Measurements from ENCODE around the gene ATG9B. TPM values are rescaled to one million over a fixed set of nuclear protein-coding genes. Genes with fewer than 3 reads are reported as not detected.

The ATG9B gene
- total and polyA plus RNA-seq, 2 of the 13 experiments (the other 11 are each of a cell fraction or from before 2014, with no cell fraction given) = 0.24 TPM; not detected in 1

DNA sequence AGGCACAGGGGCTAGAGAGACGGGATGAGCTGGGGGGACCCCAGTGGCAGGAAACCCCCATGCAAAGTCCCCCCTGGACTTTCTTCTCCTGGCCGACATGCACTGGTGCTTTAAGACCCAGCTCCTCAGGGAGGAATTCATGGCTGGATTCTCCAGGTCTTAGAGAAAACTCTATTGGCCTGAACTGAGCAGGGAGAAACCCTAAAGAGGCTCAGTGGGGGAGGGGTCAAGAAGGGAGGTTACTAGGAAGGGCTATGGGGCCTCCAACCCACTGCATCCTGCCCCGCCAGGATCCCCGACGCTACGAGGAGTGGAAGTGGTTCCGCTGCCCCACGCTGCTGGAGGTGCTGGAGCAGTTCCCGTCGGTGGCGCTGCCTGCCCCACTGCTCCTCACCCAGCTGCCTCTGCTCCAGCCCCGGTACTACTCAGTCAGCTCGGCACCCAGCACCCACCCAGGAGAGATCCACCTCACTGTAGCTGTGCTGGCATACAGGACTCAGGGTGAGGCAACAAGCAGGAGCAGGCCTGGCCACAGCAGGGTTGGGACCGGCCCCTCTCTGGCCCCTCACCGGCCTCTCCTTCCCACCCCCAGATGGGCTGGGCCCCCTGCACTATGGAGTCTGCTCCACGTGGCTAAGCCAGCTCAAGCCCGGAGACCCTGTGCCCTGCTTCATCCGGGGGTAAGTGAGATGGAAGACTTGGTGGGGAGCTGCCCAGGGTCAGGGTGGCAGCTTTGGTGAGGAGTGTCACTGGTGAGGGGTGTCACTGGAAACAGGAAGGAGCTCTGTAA lies 13.8 kb downstream of the ATG9B start (continued):
- TF ChIP-seq, protein P1, sequence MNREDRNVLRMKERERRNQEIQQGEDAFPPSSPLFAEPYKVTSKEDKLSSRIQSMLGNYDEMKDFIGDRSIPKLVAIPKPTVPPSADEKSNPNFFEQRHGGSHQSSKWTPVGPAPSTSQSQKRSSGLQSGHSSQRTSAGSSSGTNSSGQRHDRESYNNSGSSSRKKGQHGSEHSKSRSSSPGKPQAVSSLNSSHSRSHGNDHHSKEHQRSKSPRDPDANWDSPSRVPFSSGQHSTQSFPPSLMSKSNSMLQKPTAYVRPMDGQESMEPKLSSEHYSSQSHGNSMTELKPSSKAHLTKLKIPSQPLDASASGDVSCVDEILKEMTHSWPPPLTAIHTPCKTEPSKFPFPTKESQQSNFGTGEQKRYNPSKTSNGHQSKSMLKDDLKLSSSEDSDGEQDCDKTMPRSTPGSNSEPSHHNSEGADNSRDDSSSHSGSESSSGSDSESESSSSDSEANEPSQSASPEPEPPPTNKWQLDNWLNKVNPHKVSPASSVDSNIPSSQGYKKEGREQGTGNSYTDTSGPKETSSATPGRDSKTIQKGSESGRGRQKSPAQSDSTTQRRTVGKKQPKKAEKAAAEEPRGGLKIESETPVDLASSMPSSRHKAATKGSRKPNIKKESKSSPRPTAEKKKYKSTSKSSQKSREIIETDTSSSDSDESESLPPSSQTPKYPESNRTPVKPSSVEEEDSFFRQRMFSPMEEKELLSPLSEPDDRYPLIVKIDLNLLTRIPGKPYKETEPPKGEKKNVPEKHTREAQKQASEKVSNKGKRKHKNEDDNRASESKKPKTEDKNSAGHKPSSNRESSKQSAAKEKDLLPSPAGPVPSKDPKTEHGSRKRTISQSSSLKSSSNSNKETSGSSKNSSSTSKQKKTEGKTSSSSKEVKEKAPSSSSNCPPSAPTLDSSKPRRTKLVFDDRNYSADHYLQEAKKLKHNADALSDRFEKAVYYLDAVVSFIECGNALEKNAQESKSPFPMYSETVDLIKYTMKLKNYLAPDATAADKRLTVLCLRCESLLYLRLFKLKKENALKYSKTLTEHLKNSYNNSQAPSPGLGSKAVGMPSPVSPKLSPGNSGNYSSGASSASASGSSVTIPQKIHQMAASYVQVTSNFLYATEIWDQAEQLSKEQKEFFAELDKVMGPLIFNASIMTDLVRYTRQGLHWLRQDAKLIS (CRISPR knock-in tag; IDR thresholded peaks at IDR 0.05) = no peak
- TF ChIP-seq, protein P2, sequence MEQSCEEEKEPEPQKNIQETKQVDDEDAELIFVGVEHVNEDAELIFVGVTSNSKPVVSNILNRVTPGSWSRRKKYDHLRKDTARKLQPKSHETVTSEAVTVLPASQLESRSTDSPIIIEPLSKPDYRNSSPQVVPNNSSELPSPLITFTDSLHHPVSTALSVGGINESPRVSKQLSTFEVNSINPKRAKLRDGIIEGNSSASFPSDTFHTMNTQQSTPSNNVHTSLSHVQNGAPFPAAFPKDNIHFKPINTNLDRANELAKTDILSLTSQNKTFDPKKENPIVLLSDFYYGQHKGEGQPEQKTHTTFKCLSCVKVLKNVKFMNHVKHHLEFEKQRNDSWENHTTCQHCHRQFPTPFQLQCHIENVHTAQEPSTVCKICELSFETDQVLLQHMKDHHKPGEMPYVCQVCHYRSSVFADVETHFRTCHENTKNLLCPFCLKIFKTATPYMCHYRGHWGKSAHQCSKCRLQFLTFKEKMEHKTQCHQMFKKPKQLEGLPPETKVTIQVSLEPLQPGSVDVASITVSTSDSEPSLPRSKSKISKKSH (CRISPR knock-in tag; IDR thresholded peaks at IDR 0.05; ENCODE audit: borderline replicate concordance) = 0 out of 2 replicates have a peak, but pooled peaks have one; percentile 18
- TF ChIP-seq NRL (CRISPR knock-in tag; IDR thresholded peaks at IDR 0.05; ENCODE audit: borderline replicate concordance) (no peak), ZNF530 (CRISPR knock-in tag; IDR thresholded peaks at IDR 0.05; ENCODE audit: low read depth) (no peak), IRF2 (CRISPR knock-in tag; IDR thresholded peaks at IDR 0.05) (no peak), SETDB1 (CRISPR knock-in tag; IDR thresholded peaks at IDR 0.05; ENCODE audit: borderline replicate concordance) (no peak), CREB1 (IDR thresholded peaks at IDR 0.05) (no peak), CREB1 (CRISPR knock-in tag; IDR thresholded peaks at IDR 0.05) (no peak), ZKSCAN8 (CRISPR knock-in tag; IDR thresholded peaks at IDR 0.05; ENCODE audit: borderline replicate concordance) (no peak), ZNF331 (CRISPR knock-in tag; IDR thresholded peaks at IDR 0.05) (no peak), ZSCAN30 (CRISPR knock-in tag; IDR thresholded peaks at IDR 0.05) (no peak), KLF13 (CRISPR knock-in tag; IDR thresholded peaks at IDR 0.05) (0 out of 2 replicates have a peak, but pooled peaks have one; percentile 28), NFKB2 (CRISPR knock-in tag; IDR thresholded peaks at IDR 0.05; ENCODE audit: borderline replicate concordance) (peak; percentile 36; the same call in 1 of the 2 replicates), NR2F6 (IDR thresholded peaks at IDR 0.05) (peak; percentile 10; the same call in 1 of the 2 replicates), NR2F6 (CRISPR knock-in tag; IDR thresholded peaks at IDR 0.05) (no peak), BORCS8-MEF2B (CRISPR knock-in tag; IDR thresholded peaks at IDR 0.05) (peak; percentile 66; the same call in 1 of the 2 replicates), ATF7 (IDR thresholded peaks at IDR 0.05) (no peak), ATF7 (CRISPR knock-in tag; IDR thresholded peaks at IDR 0.05) (no peak), SUZ12 (IDR thresholded peaks at IDR 0.05; ENCODE audit: low read depth, low read length) (no peak)
- TF ChIP-seq, protein P3, sequence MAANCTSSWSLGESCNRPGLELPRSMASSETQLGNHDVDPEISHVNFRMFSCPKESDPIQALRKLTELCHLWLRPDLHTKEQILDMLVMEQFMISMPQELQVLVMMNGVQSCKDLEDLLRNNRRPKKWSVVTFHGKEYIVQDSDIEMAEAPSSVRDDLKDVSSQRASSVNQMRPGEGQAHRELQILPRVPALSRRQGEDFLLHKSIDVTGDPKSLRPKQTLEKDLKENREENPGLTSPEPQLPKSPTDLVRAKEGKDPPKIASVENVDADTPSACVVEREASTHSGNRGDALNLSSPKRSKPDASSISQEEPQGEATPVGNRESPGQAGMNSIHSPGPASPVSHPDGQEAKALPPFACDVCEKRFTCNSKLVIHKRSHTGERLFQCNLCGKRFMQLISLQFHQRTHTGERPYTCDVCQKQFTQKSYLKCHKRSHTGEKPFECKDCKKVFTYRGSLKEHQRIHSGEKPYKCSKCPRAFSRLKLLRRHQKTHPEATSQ (CRISPR knock-in tag; IDR thresholded peaks at IDR 0.05; ENCODE audit: borderline replicate concordance) = no peak
- TF ChIP-seq, protein P4, sequence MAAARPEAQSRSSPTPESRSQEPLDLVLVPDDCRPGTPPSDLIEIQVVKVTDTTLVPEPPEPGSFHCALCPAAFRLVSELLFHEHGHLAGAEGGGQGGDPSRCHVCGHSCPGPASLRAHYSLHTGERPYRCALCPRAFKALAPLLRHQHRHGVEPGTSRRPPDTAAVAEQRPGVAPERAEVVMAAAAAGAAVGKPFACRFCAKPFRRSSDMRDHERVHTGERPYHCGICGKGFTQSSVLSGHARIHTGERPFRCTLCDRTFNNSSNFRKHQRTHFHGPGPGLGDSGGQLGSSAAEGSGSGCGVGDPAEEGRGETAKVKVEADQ (CRISPR knock-in tag; IDR thresholded peaks at IDR 0.05; ENCODE audit: borderline replicate concordance) = no peak
